GM23338 (cell line): ENCODE measurements around the gene FIGN. TPM values are rescaled to one million over a fixed set of nuclear protein-coding genes. Genes with fewer than 3 reads are reported as not detected.

ENCODE experiments used
- ATAC-seq: fragments of 200-7000 bp; cut with Tn5 transposase; 3 replicates; pipeline ENCODE4 v1.9.1; 2020
- DNase-seq: peaks from one replicate; pipeline ENCODE4 v3.0.0-alpha.2; 2015; ENCODE audit warnings: low spot score
- H2AFZ ChIP-seq: fragments of 200-600 bp; sonication (generic); 2 replicates; pipeline ENCODE4 v1.8.0; 2016; ENCODE audit warnings: antibody characterized with exemption, mild to moderate bottlenecking, moderate library complexity
- H3F3A ChIP-seq: fragments of 200-600 bp; sonication (generic); replicated peaks from 2 replicates; pipeline ENCODE4 v1.8.0; 2017; ENCODE audit warnings: antibody characterized with exemption, mixed run types, low read depth
- H3K27ac ChIP-seq: fragments of 200-600 bp; sonication (generic); 2 replicates; pipeline ENCODE4 v1.6.1; 2016; ENCODE audit warnings: low read depth
- H3K27me3 ChIP-seq: fragments of 200-600 bp; sonication (generic); 2 replicates; pipeline ENCODE4 v1.8.0; 2016; ENCODE audit warnings: mild to moderate bottlenecking, mixed run types, moderate library complexity; ENCODE audit not compliant: insufficient read depth
- H3K36me3 ChIP-seq: fragments of 200-600 bp; sonication (generic); 2 replicates; pipeline ENCODE4 v1.8.0; 2016; ENCODE audit warnings: mild to moderate bottlenecking; ENCODE audit not compliant: insufficient read depth
- H3K4me1 ChIP-seq: fragments of 200-600 bp; sonication (generic); 2 replicates; pipeline ENCODE4 v1.8.0; 2016; ENCODE audit warnings: mild to moderate bottlenecking, moderate library complexity; ENCODE audit not compliant: insufficient read depth
- H3K4me2 ChIP-seq: fragments of 200-600 bp; sonication (generic); 2 replicates; pipeline ENCODE4 v1.7.1; 2017; ENCODE audit warnings: mixed run types
- H3K4me3 ChIP-seq: fragments of 200-600 bp; sonication (generic); 2 replicates; pipeline ENCODE4 v1.6.1; 2016; ENCODE audit warnings: mixed run types
- H3K79me2 ChIP-seq: fragments of 200-600 bp; sonication (generic); replicated peaks from 2 replicates; pipeline ENCODE4 v1.8.0; 2017; ENCODE audit warnings: mild to moderate bottlenecking; ENCODE audit not compliant: insufficient read depth
- H3K9me2 ChIP-seq: fragments of 200-600 bp; sonication (generic); 2 replicates; pipeline ENCODE4 v1.8.0; 2017; ENCODE audit not compliant: insufficient read depth
- H4K20me1 ChIP-seq: fragments of 200-600 bp; sonication (generic); replicated peaks from 2 replicates; pipeline ENCODE4 v1.8.0; 2017; ENCODE audit warnings: mild to moderate bottlenecking; ENCODE audit not compliant: insufficient read depth
- H3K27ac Mint-ChIP-seq: 2 replicates; pipeline ENCODE4 v1.8.0; 2020; ENCODE audit warnings: inconsistent platforms, mild to moderate bottlenecking, moderate library complexity, mixed read lengths
- H3K27me3 Mint-ChIP-seq: 3 replicates; pipeline ENCODE4 v1.8.0; 2022; ENCODE audit warnings: low read depth, mild to moderate bottlenecking, moderate library complexity, mixed read lengths, inconsistent platforms; ENCODE audit not compliant: insufficient read depth, poor library complexity
- H3K36me3 Mint-ChIP-seq: 3 replicates; pipeline ENCODE4 v1.8.0; 2021; ENCODE audit warnings: low read depth, mild to moderate bottlenecking, inconsistent platforms, moderate library complexity, mixed read lengths
- H3K4me1 Mint-ChIP-seq: 3 replicates; pipeline ENCODE4 v1.8.0; 2020; ENCODE audit warnings: mild to moderate bottlenecking, inconsistent platforms, mixed read lengths
- H3K4me3 Mint-ChIP-seq: 3 replicates; pipeline ENCODE4 v1.8.0; 2021; ENCODE audit warnings: moderate library complexity, mild to moderate bottlenecking, inconsistent platforms, mixed read lengths
- H3K9me3 Mint-ChIP-seq: 3 replicates; pipeline ENCODE4 v1.8.0; 2020; ENCODE audit warnings: moderate library complexity, mild to moderate bottlenecking, inconsistent platforms, mixed read lengths
- CREB1 ChIP-seq: fragments of 250-450 bp; sonication (Bioruptor Pico); IDR thresholded peaks from 2 replicates; pipeline ENCODE4 v1.5.0; 2020; ENCODE audit warnings: low read depth, mild to moderate bottlenecking, moderate library complexity
- EZH2phosphoT487 ChIP-seq: fragments of 200-600 bp; sonication (generic); IDR thresholded peaks from one replicate; pipeline ENCODE4 v1.8.1; 2018; ENCODE audit warnings: antibody characterized with exemption; ENCODE audit not compliant: unreplicated experiment
- JUNB ChIP-seq: IDR thresholded peaks from one replicate; pipeline ENCODE4 v1.6.1; 2016; ENCODE audit warnings: antibody characterized with exemption; ENCODE audit not compliant: unreplicated experiment
- NANOG ChIP-seq: IDR thresholded peaks from 2 replicates; pipeline ENCODE4 v1.6.1; 2016; ENCODE audit warnings: antibody characterized with exemption, borderline replicate concordance
- POLR2AphosphoS5 ChIP-seq: IDR thresholded peaks from 2 replicates; pipeline ENCODE4 v1.6.1; 2016; ENCODE audit warnings: antibody characterized with exemption, low read depth
- STAT1 ChIP-seq: IDR thresholded peaks from one replicate; pipeline ENCODE4 v1.6.1; 2016; ENCODE audit warnings: antibody characterized with exemption; ENCODE audit not compliant: unreplicated experiment
- ZNF114 ChIP-seq: fragments of 250-450 bp; sonication (Bioruptor Pico); IDR thresholded peaks from 2 replicates; pipeline ENCODE4 v1.5.0; 2020; ENCODE audit warnings: mild to moderate bottlenecking, moderate library complexity
- ZNF331 ChIP-seq: fragments of 250-450 bp; sonication (Bioruptor Pico); IDR thresholded peaks from 2 replicates; pipeline ENCODE4 v1.5.0; 2020; ENCODE audit warnings: low read depth, mild to moderate bottlenecking, moderate library complexity
- polyA plus RNA-seq: library from polyadenylated mRNA; unstranded; fragments of >200 nt; fragmentation: Nextera tagmentation; extraction: Ambion mirVana; gene quantifications from 2 replicates; pipeline ENCODE4 v1.2.1, GENCODE V29; 2016
- total RNA-seq: library from RNA; depleted of rRNA; stranded (reverse); fragments of >200 nt; shearing (Covaris generic); gene quantifications from 2 replicates; pipeline ENCODE4 v1.2.3, GENCODE V29; 2014
- TF ChIP-seq, protein P1 (sequence below): IDR thresholded peaks from 2 replicates; pipeline ENCODE4 v1.6.1; 2016; ENCODE audit warnings: antibody characterized with exemption
- TF ChIP-seq, protein P2 (sequence below): IDR thresholded peaks from one replicate; pipeline ENCODE4 v1.6.1; 2018; ENCODE audit warnings: antibody characterized with exemption; ENCODE audit not compliant: unreplicated experiment

The FIGN gene
- total and polyA plus RNA-seq, 2 experiments from 2014 or later = 17.2 to 23.6 TPM

DNA sequence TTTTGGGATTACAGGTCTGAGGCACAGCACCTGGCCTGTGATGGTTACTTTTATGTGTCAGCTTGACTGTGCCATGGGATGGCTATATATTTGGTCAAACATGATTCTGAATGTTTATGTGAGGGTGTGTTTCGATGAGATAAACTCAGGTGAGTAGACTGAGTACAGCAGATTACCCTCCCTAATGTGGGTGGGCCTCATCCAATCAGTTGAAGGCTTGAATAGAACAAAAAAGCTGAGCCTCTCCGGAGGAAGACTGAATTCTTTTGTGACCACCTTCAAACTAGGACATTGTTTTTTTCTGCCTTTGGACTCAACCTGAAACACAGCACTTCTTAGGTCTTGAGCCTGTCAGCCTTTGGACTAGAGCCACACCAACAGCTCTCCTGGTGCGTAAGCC is 49.4 kb upstream of the FIGN start:
- no peak for DNase-seq
- H3K4me1 ChIP-seq = no peaks in the 10 kb centered on the region
- no peaks in the 10 kb centered on the region for H3K27me3 Mint-ChIP-seq

DNA sequence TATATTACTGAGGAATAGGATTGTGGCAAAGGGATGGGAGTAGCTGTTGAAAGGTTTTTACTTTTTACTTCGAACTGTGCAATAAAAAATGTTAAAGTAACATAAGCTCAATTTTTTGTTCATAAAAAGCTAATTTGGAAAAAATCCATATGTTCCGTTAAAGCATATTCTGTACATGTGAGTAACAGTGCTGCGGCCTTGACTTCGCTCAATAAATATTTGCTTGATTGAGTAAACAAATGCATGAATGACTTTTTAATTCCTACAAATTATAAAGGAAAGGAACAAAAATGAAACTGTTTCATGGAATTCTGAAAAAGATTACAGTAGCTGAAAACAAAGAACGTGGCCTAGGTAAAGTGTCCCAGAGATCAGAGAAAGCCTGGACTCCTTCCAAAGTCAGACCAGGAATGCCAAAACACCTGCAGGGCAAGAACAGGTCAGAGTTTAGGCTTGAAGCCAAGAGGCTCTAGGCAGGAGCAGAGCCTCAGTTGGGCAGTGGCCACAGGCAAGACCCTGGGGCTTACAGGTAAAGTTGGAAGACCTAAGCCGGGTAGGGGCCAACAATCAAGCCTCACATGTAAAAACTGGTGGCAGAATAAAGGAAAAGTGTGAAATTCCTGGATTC is 44.3 kb upstream of the FIGN start:
- H4K20me1 ChIP-seq = no peaks in the 10 kb centered on the region
- no peaks in the 10 kb centered on the region for H3K27me3 Mint-ChIP-seq
- H3K9me2 ChIP-seq = no peaks in the 10 kb centered on the region
- H3K4me2 ChIP-seq = no peak overlapping the region
- H3K36me3 Mint-ChIP-seq = no peaks in the 10 kb centered on the region
- peaks cover 4% of the 10 kb centered on the region; the same call in 1 of the 2 replicates for H3K4me1 ChIP-seq
- no peak overlapping the region for H3K27ac Mint-ChIP-seq
- H3K4me3 ChIP-seq = no peak overlapping the region
- H3K4me3 Mint-ChIP-seq = no peak overlapping the region
- no peak overlapping the region for H2AFZ ChIP-seq
- no peak for DNase-seq
- ATAC-seq = no peak; the same call in 1 of the 3 replicates
- H3F3A ChIP-seq = no peaks in the 10 kb centered on the region
- H3K27ac ChIP-seq = no peak overlapping the region
- TF ChIP-seq STAT1 (no peak), ZNF331 (no peak), CREB1 (no peak), JUNB (no peak)
- H3K36me3 ChIP-seq = no peaks in the 10 kb centered on the region
- H3K9me3 Mint-ChIP-seq = no peaks in the 10 kb centered on the region
- H3K4me1 Mint-ChIP-seq = peaks cover 4% of the 10 kb centered on the region; the same call in 1 of the 3 replicates
- no peaks in the 10 kb centered on the region for H3K79me2 ChIP-seq
- no peaks in the 10 kb centered on the region for H3K27me3 ChIP-seq

More for the DNA sequence above, 49.4 kb upstream of the FIGN start:
- H3K4me3 ChIP-seq = no peak overlapping the region
- ATAC-seq = no peak
- TF ChIP-seq STAT1 (no peak), NANOG (no peak), ZNF114 (CRISPR knock-in tag) (no peak), POLR2AphosphoS5 (no peak), EZH2phosphoT487 (no peak)
- TF ChIP-seq, protein P1, sequence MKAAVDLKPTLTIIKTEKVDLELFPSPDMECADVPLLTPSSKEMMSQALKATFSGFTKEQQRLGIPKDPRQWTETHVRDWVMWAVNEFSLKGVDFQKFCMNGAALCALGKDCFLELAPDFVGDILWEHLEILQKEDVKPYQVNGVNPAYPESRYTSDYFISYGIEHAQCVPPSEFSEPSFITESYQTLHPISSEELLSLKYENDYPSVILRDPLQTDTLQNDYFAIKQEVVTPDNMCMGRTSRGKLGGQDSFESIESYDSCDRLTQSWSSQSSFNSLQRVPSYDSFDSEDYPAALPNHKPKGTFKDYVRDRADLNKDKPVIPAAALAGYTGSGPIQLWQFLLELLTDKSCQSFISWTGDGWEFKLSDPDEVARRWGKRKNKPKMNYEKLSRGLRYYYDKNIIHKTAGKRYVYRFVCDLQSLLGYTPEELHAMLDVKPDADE = no peak
- no peaks in the 10 kb centered on the region for H3K79me2 ChIP-seq
- Mint-ChIP-seq H3K9me3 (no peaks in the 10 kb centered on the region), H3K27ac (no peak overlapping the region), H3K36me3 (no peaks in the 10 kb centered on the region), H3K4me1 (no peaks in the 10 kb centered on the region), H3K4me3 (no peak overlapping the region)
- H3K9me2 ChIP-seq = no peaks in the 10 kb centered on the region
- H3K27me3 ChIP-seq = no peaks in the 10 kb centered on the region
- no peak overlapping the region for H2AFZ ChIP-seq
- H3K27ac ChIP-seq = no peak overlapping the region
- no peaks in the 10 kb centered on the region for H3K36me3 ChIP-seq
- no peaks in the 10 kb centered on the region for H4K20me1 ChIP-seq
- no peak overlapping the region for H3K4me2 ChIP-seq
- H3F3A ChIP-seq = no peaks in the 10 kb centered on the region

DNA sequence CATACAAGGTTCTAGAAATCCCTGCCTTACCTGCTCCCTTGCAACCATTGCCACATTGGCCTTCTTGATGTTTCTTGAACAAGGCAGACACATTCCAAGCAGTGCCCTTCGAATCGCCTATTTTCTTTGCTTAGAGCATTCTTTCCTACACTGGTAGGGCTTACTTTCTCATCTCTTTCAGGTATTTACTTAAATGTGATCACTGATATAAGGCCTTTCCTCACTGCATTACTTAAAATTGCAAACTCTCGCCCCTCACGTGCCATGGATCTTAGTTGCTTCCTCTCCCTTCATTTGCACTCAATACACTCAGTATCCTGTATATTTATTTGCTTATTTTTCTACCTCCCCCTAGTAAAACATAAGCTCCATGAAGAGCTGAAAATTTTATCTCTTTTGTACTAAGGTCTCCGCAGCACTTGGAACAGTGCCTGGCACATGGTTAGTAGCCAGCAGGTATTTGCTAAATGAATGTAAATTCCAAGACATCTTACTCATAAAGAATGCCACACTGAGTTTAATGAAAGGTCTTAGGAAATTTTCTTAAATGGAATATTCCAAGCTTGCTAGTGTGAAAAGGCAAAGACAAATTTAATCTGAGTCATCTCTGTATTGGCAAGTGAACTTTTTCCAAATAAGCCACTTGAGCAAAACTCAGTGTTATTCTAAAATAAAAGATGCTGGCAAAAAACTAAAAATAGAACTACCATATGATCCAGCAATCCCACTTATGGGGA is 42.4 kb upstream of the FIGN start:
- Histone ChIP-seq H3K27me3 (no peaks in the 10 kb centered on the region), H3K27ac (no peak overlapping the region), H3K36me3 (no peaks in the 10 kb centered on the region), H3K9me2 (no peaks in the 10 kb centered on the region), H3F3A (no peaks in the 10 kb centered on the region), H3K4me2 (no peak overlapping the region), H3K4me3 (no peak overlapping the region), H3K4me1 (peaks cover 4% of the 10 kb centered on the region; the same call in 1 of the 2 replicates), H2AFZ (peak overlapping the region; percentile 64; the same call in 1 of the 2 replicates), H4K20me1 (no peaks in the 10 kb centered on the region), H3K79me2 (no peaks in the 10 kb centered on the region)
- Mint-ChIP-seq H3K27ac (no peak overlapping the region), H3K9me3 (no peaks in the 10 kb centered on the region), H3K36me3 (no peaks in the 10 kb centered on the region), H3K4me1 (peaks cover 4% of the 10 kb centered on the region; the same call in 1 of the 3 replicates), H3K27me3 (no peaks in the 10 kb centered on the region), H3K4me3 (no peak overlapping the region)
- ATAC-seq = no peak
- no peak for DNase-seq
- no peak for TF ChIP-seq NANOG
- TF ChIP-seq, protein P2, sequence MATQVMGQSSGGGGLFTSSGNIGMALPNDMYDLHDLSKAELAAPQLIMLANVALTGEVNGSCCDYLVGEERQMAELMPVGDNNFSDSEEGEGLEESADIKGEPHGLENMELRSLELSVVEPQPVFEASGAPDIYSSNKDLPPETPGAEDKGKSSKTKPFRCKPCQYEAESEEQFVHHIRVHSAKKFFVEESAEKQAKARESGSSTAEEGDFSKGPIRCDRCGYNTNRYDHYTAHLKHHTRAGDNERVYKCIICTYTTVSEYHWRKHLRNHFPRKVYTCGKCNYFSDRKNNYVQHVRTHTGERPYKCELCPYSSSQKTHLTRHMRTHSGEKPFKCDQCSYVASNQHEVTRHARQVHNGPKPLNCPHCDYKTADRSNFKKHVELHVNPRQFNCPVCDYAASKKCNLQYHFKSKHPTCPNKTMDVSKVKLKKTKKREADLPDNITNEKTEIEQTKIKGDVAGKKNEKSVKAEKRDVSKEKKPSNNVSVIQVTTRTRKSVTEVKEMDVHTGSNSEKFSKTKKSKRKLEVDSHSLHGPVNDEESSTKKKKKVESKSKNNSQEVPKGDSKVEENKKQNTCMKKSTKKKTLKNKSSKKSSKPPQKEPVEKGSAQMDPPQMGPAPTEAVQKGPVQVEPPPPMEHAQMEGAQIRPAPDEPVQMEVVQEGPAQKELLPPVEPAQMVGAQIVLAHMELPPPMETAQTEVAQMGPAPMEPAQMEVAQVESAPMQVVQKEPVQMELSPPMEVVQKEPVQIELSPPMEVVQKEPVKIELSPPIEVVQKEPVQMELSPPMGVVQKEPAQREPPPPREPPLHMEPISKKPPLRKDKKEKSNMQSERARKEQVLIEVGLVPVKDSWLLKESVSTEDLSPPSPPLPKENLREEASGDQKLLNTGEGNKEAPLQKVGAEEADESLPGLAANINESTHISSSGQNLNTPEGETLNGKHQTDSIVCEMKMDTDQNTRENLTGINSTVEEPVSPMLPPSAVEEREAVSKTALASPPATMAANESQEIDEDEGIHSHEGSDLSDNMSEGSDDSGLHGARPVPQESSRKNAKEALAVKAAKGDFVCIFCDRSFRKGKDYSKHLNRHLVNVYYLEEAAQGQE = no peak
- no peak for TF ChIP-seq ZNF331
- no peak for TF ChIP-seq EZH2phosphoT487
- no peak for TF ChIP-seq CREB1
